ENCODE results near the gene RNFT2.
"Not testable (repeated sequence)": the region's sequence is repeated elsewhere in the genome, so short reads cannot be mapped to it uniquely, and the experiment has no call there.

DNA sequence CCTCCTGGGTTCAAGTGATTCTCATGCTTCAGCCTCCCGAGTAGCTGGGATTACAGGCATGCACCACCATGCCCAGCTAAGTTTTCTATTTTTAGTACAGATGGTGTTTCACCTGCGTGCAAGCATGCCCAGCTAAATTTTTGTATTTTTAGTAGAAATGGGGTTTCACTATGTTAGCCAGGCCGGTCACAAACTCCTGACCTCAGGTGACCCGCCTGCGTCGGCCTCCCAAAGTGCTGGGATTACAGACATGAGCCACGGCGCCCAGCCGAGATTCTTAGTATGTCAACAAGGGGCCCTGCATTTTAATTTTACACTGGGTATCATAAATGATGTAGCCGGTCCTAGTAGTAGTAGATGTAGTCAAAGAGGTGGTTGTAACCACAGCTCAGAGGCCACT lies 76.7 kb downstream of the RNFT2 start:
- TF ChIP-seq, protein P1, sequence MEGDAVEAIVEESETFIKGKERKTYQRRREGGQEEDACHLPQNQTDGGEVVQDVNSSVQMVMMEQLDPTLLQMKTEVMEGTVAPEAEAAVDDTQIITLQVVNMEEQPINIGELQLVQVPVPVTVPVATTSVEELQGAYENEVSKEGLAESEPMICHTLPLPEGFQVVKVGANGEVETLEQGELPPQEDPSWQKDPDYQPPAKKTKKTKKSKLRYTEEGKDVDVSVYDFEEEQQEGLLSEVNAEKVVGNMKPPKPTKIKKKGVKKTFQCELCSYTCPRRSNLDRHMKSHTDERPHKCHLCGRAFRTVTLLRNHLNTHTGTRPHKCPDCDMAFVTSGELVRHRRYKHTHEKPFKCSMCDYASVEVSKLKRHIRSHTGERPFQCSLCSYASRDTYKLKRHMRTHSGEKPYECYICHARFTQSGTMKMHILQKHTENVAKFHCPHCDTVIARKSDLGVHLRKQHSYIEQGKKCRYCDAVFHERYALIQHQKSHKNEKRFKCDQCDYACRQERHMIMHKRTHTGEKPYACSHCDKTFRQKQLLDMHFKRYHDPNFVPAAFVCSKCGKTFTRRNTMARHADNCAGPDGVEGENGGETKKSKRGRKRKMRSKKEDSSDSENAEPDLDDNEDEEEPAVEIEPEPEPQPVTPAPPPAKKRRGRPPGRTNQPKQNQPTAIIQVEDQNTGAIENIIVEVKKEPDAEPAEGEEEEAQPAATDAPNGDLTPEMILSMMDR (IDR thresholded peaks at IDR 0.05; ENCODE audit: poor library complexity, severe bottlenecking), result not testable (repeated sequence)
- not testable (repeated sequence) for TF ChIP-seq TAF1 (IDR thresholded peaks at IDR 0.05; ENCODE audit: low read depth); EP300 (conservative IDR thresholded peaks at IDR 0.05; ENCODE audit: poor library complexity, severe bottlenecking); RAD21 (conservative IDR thresholded peaks at IDR 0.05); POLR2AphosphoS5 (IDR thresholded peaks at IDR 0.05); EZH2 (IDR thresholded peaks at IDR 0.05; ENCODE audit: borderline replicate concordance, insufficient read depth, low read length, poor library complexity, severe bottlenecking)

Data from neural cell (in vitro differentiated cells).